H9 (cell line): ENCODE data around the gene PTPRN2. TPM values are rescaled to one million over a fixed set of nuclear protein-coding genes. Genes with fewer than 3 reads are reported as not detected.
A peak's percentile ranks its signal among the peaks of the same experiment; 100 is the strongest.

Experiments
- DNase-seq: peaks from one replicate; pipeline ENCODE4 v3.0.0-alpha.2; 2017
- H2AFZ ChIP-seq: one replicate; pipeline ENCODE4 v1.6.1; 2013; ENCODE audit warnings: mild to moderate bottlenecking, low read length, control low read depth, moderate library complexity
- H2AK5ac ChIP-seq: 2 replicates; pipeline ENCODE4 v1.6.1; 2013; ENCODE audit warnings: low read length, control low read depth, mixed read lengths; ENCODE audit not compliant: insufficient read length
- H2BK120ac ChIP-seq: one replicate; pipeline ENCODE4 v1.6.1; 2013; ENCODE audit warnings: low read depth, mild to moderate bottlenecking, low read length, control low read depth, inconsistent platforms; ENCODE audit not compliant: poor library complexity, severe bottlenecking
- H2BK12ac ChIP-seq: 2 replicates; pipeline ENCODE4 v1.6.1; 2013; ENCODE audit warnings: low read length, control low read depth, mixed read lengths, low read depth; ENCODE audit not compliant: insufficient read length
- H2BK15ac ChIP-seq: 2 replicates; pipeline ENCODE4 v1.6.1; 2013; ENCODE audit warnings: low read depth, low read length, control low read depth
- H2BK20ac ChIP-seq: one replicate; pipeline ENCODE4 v1.6.1; 2013; ENCODE audit warnings: low read depth, mild to moderate bottlenecking, low read length, control low read depth, inconsistent platforms; ENCODE audit not compliant: poor library complexity, severe bottlenecking
- H2BK5ac ChIP-seq: 2 replicates; pipeline ENCODE4 v1.6.1; 2013; ENCODE audit warnings: low read length, control low read depth, mixed read lengths; ENCODE audit not compliant: insufficient read length
- H3K14ac ChIP-seq: 2 replicates; pipeline ENCODE4 v1.6.1; 2013; ENCODE audit warnings: low read length, control low read depth; ENCODE audit not compliant: insufficient read depth
- H3K18ac ChIP-seq: 2 replicates; pipeline ENCODE4 v1.6.1; 2013; ENCODE audit warnings: low read depth, mild to moderate bottlenecking, mixed read lengths, low read length, control low read depth; ENCODE audit not compliant: insufficient read length
- H3K23ac ChIP-seq: 2 replicates; pipeline ENCODE4 v1.6.1; 2013; ENCODE audit warnings: low read length, control low read depth, mixed read lengths, low read depth; ENCODE audit not compliant: insufficient read length
- H3K23me2 ChIP-seq: 2 replicates; pipeline ENCODE4 v1.6.1; 2013; ENCODE audit warnings: low read depth, mild to moderate bottlenecking, mixed read lengths, low read length, control low read depth; ENCODE audit not compliant: insufficient read length, poor library complexity, severe bottlenecking
- H3K27ac ChIP-seq: 2 replicates; pipeline ENCODE4 v1.5.1; 2013; ENCODE audit warnings: low read length, control low read depth, mixed read lengths, low read depth; ENCODE audit not compliant: insufficient read length
- H3K27me3 ChIP-seq: 2 replicates; pipeline ENCODE4 v1.6.1; 2013; ENCODE audit warnings: low read length, control low read depth, inconsistent platforms; ENCODE audit not compliant: insufficient read depth
- H3K4ac ChIP-seq: 2 replicates; pipeline ENCODE4 v1.6.1; 2013; ENCODE audit warnings: low read depth, mild to moderate bottlenecking, control low read depth, inconsistent platforms, low read length, moderate library complexity
- H3K4me1 ChIP-seq: 2 replicates; pipeline ENCODE4 v1.6.1; 2013; ENCODE audit warnings: low read length, control low read depth, inconsistent platforms; ENCODE audit not compliant: insufficient read depth
- H3K4me2 ChIP-seq: 2 replicates; pipeline ENCODE4 v1.6.1; 2013; ENCODE audit warnings: low read length, control low read depth, mixed read lengths; ENCODE audit not compliant: insufficient read length, insufficient read depth
- H3K56ac ChIP-seq: 2 replicates; pipeline ENCODE4 v1.6.1; 2013; ENCODE audit warnings: low read depth, mild to moderate bottlenecking, mixed read lengths, low read length, control low read depth; ENCODE audit not compliant: insufficient read length
- H3K79me1 ChIP-seq: 2 replicates; pipeline ENCODE4 v1.6.1; 2013; ENCODE audit warnings: low read depth, mild to moderate bottlenecking, moderate library complexity, low read length, control low read depth, inconsistent platforms; ENCODE audit not compliant: insufficient read depth, poor library complexity, severe bottlenecking
- H3K79me2 ChIP-seq: 2 replicates; pipeline ENCODE4 v1.6.1; 2013; ENCODE audit warnings: low read length, control low read depth, inconsistent platforms; ENCODE audit not compliant: insufficient read depth
- H3K9ac ChIP-seq: 2 replicates; pipeline ENCODE4 v1.6.1; 2013; ENCODE audit warnings: low read length, control low read depth, mixed read lengths; ENCODE audit not compliant: insufficient read length; ENCODE audit errors: extremely low read depth
- H3K9me3 ChIP-seq: one replicate; pipeline ENCODE4 v1.6.1; 2013; ENCODE audit warnings: low read depth, low read length, inconsistent platforms; ENCODE audit not compliant: control insufficient read depth
- H3T11ph ChIP-seq: one replicate; pipeline ENCODE4 v1.6.1; 2013; ENCODE audit warnings: mild to moderate bottlenecking, low read length, control low read depth, inconsistent platforms
- H4K20me1 ChIP-seq: one replicate; pipeline ENCODE4 v1.6.1; 2013; ENCODE audit not compliant: control insufficient read depth, insufficient read length, insufficient read depth
- H4K5ac ChIP-seq: 2 replicates; pipeline ENCODE4 v1.6.1; 2013; ENCODE audit warnings: low read depth, mild to moderate bottlenecking, mixed read lengths, low read length, control low read depth; ENCODE audit not compliant: insufficient read length
- H4K8ac ChIP-seq: replicated peaks from 2 replicates; pipeline ENCODE4 v1.6.1; 2013; ENCODE audit warnings: low read length, control low read depth, mixed read lengths, low read depth; ENCODE audit not compliant: insufficient read length
- H4K91ac ChIP-seq: 2 replicates; pipeline ENCODE4 v1.6.1; 2013; ENCODE audit warnings: low read depth, mild to moderate bottlenecking, moderate library complexity, mixed read lengths, low read length, control low read depth; ENCODE audit not compliant: insufficient read length
- H3K27ac Mint-ChIP-seq, 3 experiments: 2 replicates in 2 of 3; 3 replicates in 1 of 3; pipeline ENCODE4 v1.8.0; 2020 to 2021; ENCODE audit warnings: mixed read lengths in 3 of 3, mild to moderate bottlenecking in 1 of 3, moderate library complexity in 1 of 3
- H3K27me3 Mint-ChIP-seq: 2 replicates; pipeline ENCODE4 v1.8.0; 2021; ENCODE audit warnings: low read depth, mild to moderate bottlenecking, moderate library complexity, mixed read lengths
- H3K36me3 Mint-ChIP-seq, 3 experiments: 2 replicates in 2 of 3; 3 replicates in 1 of 3; pipeline ENCODE4 v1.8.0; 2020 to 2021; ENCODE audit warnings: low read depth in 3 of 3, mixed read lengths in 3 of 3; ENCODE audit not compliant: insufficient read depth in 1 of 3
- H3K4me1 Mint-ChIP-seq, 2 experiments: 2 replicates each; pipeline ENCODE4 v1.8.0; 2020; ENCODE audit warnings: mixed read lengths in 2 of 2
- H3K4me3 Mint-ChIP-seq, 2 experiments: 2 replicates in 1 of 2; 3 replicates in 1 of 2; pipeline ENCODE4 v1.8.0; 2020 to 2021; ENCODE audit warnings: mild to moderate bottlenecking in 2 of 2, mixed read lengths in 2 of 2, moderate library complexity in 1 of 2
- H3K9me3 Mint-ChIP-seq, 2 experiments: 2 replicates in 1 of 2; 3 replicates in 1 of 2; pipeline ENCODE4 v1.8.0; 2020; ENCODE audit warnings: mild to moderate bottlenecking in 2 of 2, mixed read lengths in 2 of 2, moderate library complexity in 1 of 2
- WGBS: extraction: QIAGEN DNeasy Blood & Tissue Kit; methylation state at CpG from one replicate; pipeline ENCODE4 v1.1.7; 2013; ENCODE audit warnings: missing lambda C conversion rate, low lambda C conversion rate, mixed read lengths; ENCODE audit not compliant: insufficient read length; ENCODE audit errors: extremely low coverage; 5-methylcytosine and 5-hydroxymethylcytosine counted together
- total RNA-seq: library from RNA; stranded (reverse); gene quantifications from 2 replicates; pipeline ENCODE4 v1.2.1, GENCODE V29; 2021
- TF ChIP-seq, protein P1 (sequence below): fragments of 200-600 bp; sonication (generic); conservative IDR thresholded peaks from 3 replicates; pipeline ENCODE4 v1.8.0; 2021; ENCODE audit warnings: antibody characterized with exemption, mild to moderate bottlenecking

Gene PTPRN2
- total RNA-seq, 1 experiment from 2014 or later, result 5.2 TPM

DNA sequence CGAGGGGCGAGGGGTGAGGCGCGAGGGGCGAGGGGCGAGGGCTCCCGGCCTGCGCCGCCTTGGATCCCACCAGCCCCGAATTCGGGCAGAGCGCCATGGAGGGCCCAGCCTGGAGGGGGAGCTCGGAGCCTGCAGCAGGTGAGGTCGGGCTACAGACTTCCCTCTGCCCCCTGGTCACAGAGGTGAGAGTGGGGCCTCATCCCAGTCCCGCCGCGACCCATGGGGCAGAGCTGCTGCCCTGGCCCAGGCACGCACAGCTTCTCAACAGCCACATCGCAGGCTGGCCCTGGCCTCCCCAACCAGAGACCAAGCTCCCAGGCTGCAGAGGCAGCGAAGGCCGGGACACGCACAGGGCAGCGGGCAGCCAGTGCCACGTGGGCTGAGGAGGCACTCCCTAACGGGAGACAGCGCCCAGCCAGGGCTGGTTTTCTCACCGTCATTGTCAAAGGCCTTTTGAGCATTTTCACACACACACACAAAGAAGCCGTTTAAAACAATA lies 191.8 kb downstream of the PTPRN2 start:
- Mint-ChIP-seq H3K27me3 (peaks cover 4% of the 10 kb centered on the region), H3K36me3 (peaks cover 0 to 8% (median 7%) of the 10 kb centered on the region in 3 experiments; a peak in 5 of 7 replicates), H3K4me1 (peaks cover 30 to 39% of the 10 kb centered on the region in 2 experiments), H3K9me3 (peaks cover 5 to 7% of the 10 kb centered on the region in 2 experiments), H3K27ac (no peak overlapping the region), H3K4me3 (no peak overlapping the region)
- H3K14ac ChIP-seq, result no peak overlapping the region
- H4K20me1 ChIP-seq, result no peaks in the 10 kb centered on the region
- H3K9ac ChIP-seq, result no peak overlapping the region
- H2BK5ac ChIP-seq, result no peak overlapping the region
- no peaks in the 10 kb centered on the region for H3K79me2 ChIP-seq
- TF ChIP-seq, protein P1, sequence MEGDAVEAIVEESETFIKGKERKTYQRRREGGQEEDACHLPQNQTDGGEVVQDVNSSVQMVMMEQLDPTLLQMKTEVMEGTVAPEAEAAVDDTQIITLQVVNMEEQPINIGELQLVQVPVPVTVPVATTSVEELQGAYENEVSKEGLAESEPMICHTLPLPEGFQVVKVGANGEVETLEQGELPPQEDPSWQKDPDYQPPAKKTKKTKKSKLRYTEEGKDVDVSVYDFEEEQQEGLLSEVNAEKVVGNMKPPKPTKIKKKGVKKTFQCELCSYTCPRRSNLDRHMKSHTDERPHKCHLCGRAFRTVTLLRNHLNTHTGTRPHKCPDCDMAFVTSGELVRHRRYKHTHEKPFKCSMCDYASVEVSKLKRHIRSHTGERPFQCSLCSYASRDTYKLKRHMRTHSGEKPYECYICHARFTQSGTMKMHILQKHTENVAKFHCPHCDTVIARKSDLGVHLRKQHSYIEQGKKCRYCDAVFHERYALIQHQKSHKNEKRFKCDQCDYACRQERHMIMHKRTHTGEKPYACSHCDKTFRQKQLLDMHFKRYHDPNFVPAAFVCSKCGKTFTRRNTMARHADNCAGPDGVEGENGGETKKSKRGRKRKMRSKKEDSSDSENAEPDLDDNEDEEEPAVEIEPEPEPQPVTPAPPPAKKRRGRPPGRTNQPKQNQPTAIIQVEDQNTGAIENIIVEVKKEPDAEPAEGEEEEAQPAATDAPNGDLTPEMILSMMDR, result peak; percentile 54
- H3K9me3 ChIP-seq, result no peaks in the 10 kb centered on the region
- H2BK12ac ChIP-seq, result no peak overlapping the region
- H3K4me2 ChIP-seq, result no peak overlapping the region
- H2AFZ ChIP-seq, result no peak overlapping the region
- H2BK120ac ChIP-seq, result no peak overlapping the region
- no peaks in the 10 kb centered on the region for H3K4me1 ChIP-seq
- no peak overlapping the region for H4K8ac ChIP-seq
- no peak overlapping the region for H4K91ac ChIP-seq
- H3T11ph ChIP-seq, result no peak overlapping the region
- whole genome bisulfite sequencing, result no CpG with 5 or more reads among the region's 28 CpGs
- DNase-seq, result peak; percentile 83
- H2AK5ac ChIP-seq, result no peak overlapping the region
- no peak overlapping the region for H3K27ac ChIP-seq
- no peaks in the 10 kb centered on the region for H3K27me3 ChIP-seq
- no peak overlapping the region for H3K18ac ChIP-seq
- no peak overlapping the region for H3K56ac ChIP-seq
- H3K23me2 ChIP-seq, result no peaks in the 10 kb centered on the region
- no peaks in the 10 kb centered on the region for H3K79me1 ChIP-seq
- H4K5ac ChIP-seq, result no peak overlapping the region
- H3K4ac ChIP-seq, result no peak overlapping the region
- no peak overlapping the region for H2BK15ac ChIP-seq
- H3K23ac ChIP-seq, result no peak overlapping the region
- no peak overlapping the region for H2BK20ac ChIP-seq
